PC-3 (cell line): ENCODE results near the gene PLEKHA5.

ENCODE experiments used
- EZH2 ChIP-seq: fragments of 300-600 bp; sonication (generic); IDR thresholded peaks from one replicate; pipeline ENCODE4 v1.6.1; 2017; ENCODE audit warnings: antibody characterized with exemption, mild to moderate bottlenecking, low read length; ENCODE audit not compliant: unreplicated experiment
- EZH2phosphoT487 ChIP-seq: fragments of 300-600 bp; sonication (generic); IDR thresholded peaks from 2 replicates; pipeline ENCODE4 v1.6.1; 2018; ENCODE audit warnings: mild to moderate bottlenecking, antibody characterized with exemption, low read length, borderline replicate concordance
- TF ChIP-seq, protein P1 (sequence below): fragments of 300-600 bp; sonication (generic); conservative IDR thresholded peaks from 2 replicates; pipeline ENCODE4 v1.5.1; 2017; ENCODE audit warnings: antibody characterized with exemption, low read depth, mild to moderate bottlenecking, low read length

DNA sequence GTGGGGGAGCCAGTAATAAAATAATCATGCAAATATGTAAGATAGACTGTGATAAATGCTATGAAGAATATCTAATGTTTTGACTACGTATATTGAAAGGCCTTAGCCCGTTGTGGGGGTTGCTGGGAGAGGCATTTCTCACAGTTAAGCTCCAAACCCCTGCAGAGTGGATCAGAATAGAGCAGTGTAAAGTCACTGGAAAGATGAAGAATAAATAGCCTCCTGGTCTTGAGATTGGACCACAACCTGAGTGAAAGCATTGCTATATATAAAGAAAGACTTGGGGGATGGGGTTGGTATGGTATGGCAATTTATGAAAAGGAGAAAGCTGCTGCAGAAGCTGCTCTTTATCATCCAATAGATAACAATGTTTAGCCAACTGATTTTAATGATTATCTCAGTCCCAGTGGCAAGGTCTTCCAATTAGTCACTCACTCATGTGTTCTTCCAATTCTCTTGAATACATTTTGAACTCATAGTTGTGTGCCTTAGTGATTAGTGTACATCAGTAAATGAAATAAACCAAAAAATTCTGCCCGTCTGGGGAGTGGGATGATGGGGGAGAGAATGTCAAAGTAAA, 10.2 kb downstream of the PLEKHA5 start:
- TF ChIP-seq, protein P1, sequence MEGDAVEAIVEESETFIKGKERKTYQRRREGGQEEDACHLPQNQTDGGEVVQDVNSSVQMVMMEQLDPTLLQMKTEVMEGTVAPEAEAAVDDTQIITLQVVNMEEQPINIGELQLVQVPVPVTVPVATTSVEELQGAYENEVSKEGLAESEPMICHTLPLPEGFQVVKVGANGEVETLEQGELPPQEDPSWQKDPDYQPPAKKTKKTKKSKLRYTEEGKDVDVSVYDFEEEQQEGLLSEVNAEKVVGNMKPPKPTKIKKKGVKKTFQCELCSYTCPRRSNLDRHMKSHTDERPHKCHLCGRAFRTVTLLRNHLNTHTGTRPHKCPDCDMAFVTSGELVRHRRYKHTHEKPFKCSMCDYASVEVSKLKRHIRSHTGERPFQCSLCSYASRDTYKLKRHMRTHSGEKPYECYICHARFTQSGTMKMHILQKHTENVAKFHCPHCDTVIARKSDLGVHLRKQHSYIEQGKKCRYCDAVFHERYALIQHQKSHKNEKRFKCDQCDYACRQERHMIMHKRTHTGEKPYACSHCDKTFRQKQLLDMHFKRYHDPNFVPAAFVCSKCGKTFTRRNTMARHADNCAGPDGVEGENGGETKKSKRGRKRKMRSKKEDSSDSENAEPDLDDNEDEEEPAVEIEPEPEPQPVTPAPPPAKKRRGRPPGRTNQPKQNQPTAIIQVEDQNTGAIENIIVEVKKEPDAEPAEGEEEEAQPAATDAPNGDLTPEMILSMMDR, result no peak
- no peak for TF ChIP-seq EZH2
- TF ChIP-seq EZH2phosphoT487, result no peak
